ENCODE results near the gene ENOX1.

ENOX1 gene

GRCh38 chr13:43286751-43287150 lies 500.0 kb downstream of the ENOX1 start:
- ChIA-PET POLR2A (no interaction called here), CTCF (interaction anchor here (0.7 kb wide), 1 partner anchor 403 kb away, joined by 3 read pairs; no protein-coding TSS in a partner anchor)
- DNase-seq (ENCODE audit: extremely low spot score), result no peak
- TF ChIP-seq FOXA1 (IDR thresholded peaks at IDR 0.05) (no peak), ZNF384 (IDR thresholded peaks at IDR 0.05) (no peak), CTBP1 (IDR thresholded peaks at IDR 0.05; ENCODE audit: borderline replicate concordance) (no peak), TARDBP (IDR thresholded peaks at IDR 0.05) (no peak), HDGF (IDR thresholded peaks at IDR 0.05; ENCODE audit: borderline replicate concordance) (no peak)

GRCh38 chr13:43285933-43286597 lies 500.7 kb downstream of the ENOX1 start:
- CTCF ChIA-PET, result interaction anchor here (0.7 kb wide), 1 partner anchor 404 kb away, joined by 3 read pairs; no protein-coding TSS in a partner anchor
- POLR2A ChIA-PET, result no interaction called here
- no peak for DNase-seq (ENCODE audit: extremely low spot score)
- TF ChIP-seq FOXK2 (IDR thresholded peaks at IDR 0.05) (no peak), CTBP1 (IDR thresholded peaks at IDR 0.05; ENCODE audit: borderline replicate concordance) (no peak), L3MBTL2 (conservative IDR thresholded peaks at IDR 0.05) (no peak), ZNF384 (IDR thresholded peaks at IDR 0.05) (no peak), SP1 (IDR thresholded peaks at IDR 0.05) (no peak), LEF1 (IDR thresholded peaks at IDR 0.05; ENCODE audit: borderline replicate concordance) (no peak), BHLHE40 (IDR thresholded peaks at IDR 0.05; ENCODE audit: borderline replicate concordance) (no peak), TARDBP (IDR thresholded peaks at IDR 0.05) (no peak), SUZ12 (IDR thresholded peaks at IDR 0.05) (no peak), FOXM1 (IDR thresholded peaks at IDR 0.05; ENCODE audit: borderline replicate concordance) (no peak), ARNT (IDR thresholded peaks at IDR 0.05) (no peak), HDGF (IDR thresholded peaks at IDR 0.05; ENCODE audit: borderline replicate concordance) (no peak), FOXA1 (IDR thresholded peaks at IDR 0.05) (no peak), PKNOX1 (IDR thresholded peaks at IDR 0.05) (no peak), ELF4 (IDR thresholded peaks at IDR 0.05) (no peak), NFRKB (IDR thresholded peaks at IDR 0.05) (no peak)

GRCh38 chr13:43284162-43284561 lies 502.6 kb downstream of the ENOX1 start:
- DNase-seq (ENCODE audit: extremely low spot score), result no peak
- ChIA-PET CTCF (no interaction called here), POLR2A (interaction anchor here (0.6 kb wide), 1 partner anchor 9 kb away, joined by 3 read pairs; no protein-coding TSS in a partner anchor)
- TF ChIP-seq TARDBP (IDR thresholded peaks at IDR 0.05) (no peak), ZNF384 (IDR thresholded peaks at IDR 0.05) (no peak)

GRCh38 chr13:43279696-43280095 lies 507.1 kb downstream of the ENOX1 start:
- POLR2A ChIA-PET, result no interaction called here
- TF ChIP-seq HDGF (IDR thresholded peaks at IDR 0.05; ENCODE audit: borderline replicate concordance) (no peak), SP1 (IDR thresholded peaks at IDR 0.05) (no peak), ELF4 (IDR thresholded peaks at IDR 0.05) (no peak), CTBP1 (IDR thresholded peaks at IDR 0.05; ENCODE audit: borderline replicate concordance) (no peak), TARDBP (IDR thresholded peaks at IDR 0.05) (no peak), BHLHE40 (IDR thresholded peaks at IDR 0.05; ENCODE audit: borderline replicate concordance) (no peak), FOXA1 (IDR thresholded peaks at IDR 0.05) (no peak), FOXM1 (IDR thresholded peaks at IDR 0.05; ENCODE audit: borderline replicate concordance) (no peak), FOXK2 (IDR thresholded peaks at IDR 0.05) (no peak), L3MBTL2 (conservative IDR thresholded peaks at IDR 0.05) (no peak), ZNF384 (IDR thresholded peaks at IDR 0.05) (no peak), ARNT (IDR thresholded peaks at IDR 0.05) (no peak), PKNOX1 (IDR thresholded peaks at IDR 0.05) (no peak), LEF1 (IDR thresholded peaks at IDR 0.05; ENCODE audit: borderline replicate concordance) (no peak)
- no peak for DNase-seq (ENCODE audit: extremely low spot score)
- CTCF ChIA-PET, result no interaction called here

- DNase-seq (ENCODE audit: extremely low spot score), result no peak
- TF ChIP-seq FOXA1 (IDR thresholded peaks at IDR 0.05) (no peak), PKNOX1 (IDR thresholded peaks at IDR 0.05) (no peak), SUZ12 (IDR thresholded peaks at IDR 0.05) (no peak), FOXM1 (IDR thresholded peaks at IDR 0.05; ENCODE audit: borderline replicate concordance) (no peak), ELF4 (IDR thresholded peaks at IDR 0.05) (no peak), LEF1 (IDR thresholded peaks at IDR 0.05; ENCODE audit: borderline replicate concordance) (no peak), HDGF (IDR thresholded peaks at IDR 0.05; ENCODE audit: borderline replicate concordance) (no peak), NFRKB (IDR thresholded peaks at IDR 0.05) (no peak), FOXK2 (IDR thresholded peaks at IDR 0.05) (no peak), TARDBP (IDR thresholded peaks at IDR 0.05) (no peak), ARNT (IDR thresholded peaks at IDR 0.05) (no peak), SP1 (IDR thresholded peaks at IDR 0.05) (no peak), L3MBTL2 (conservative IDR thresholded peaks at IDR 0.05) (no peak)
- ChIA-PET CTCF (no interaction called here), POLR2A (no interaction called here)
These were observed 508.6 kb downstream of the ENOX1 start for GRCh38 chr13:43278127-43278526.

GRCh38 chr13:43277142-43277541 lies 509.6 kb downstream of the ENOX1 start:
- DNase-seq (ENCODE audit: extremely low spot score), result no peak
- ChIA-PET CTCF (no interaction called here), POLR2A (no interaction called here)
- TF ChIP-seq TARDBP (IDR thresholded peaks at IDR 0.05) (no peak), FOXA1 (IDR thresholded peaks at IDR 0.05) (no peak), ZNF384 (IDR thresholded peaks at IDR 0.05) (no peak), BHLHE40 (IDR thresholded peaks at IDR 0.05; ENCODE audit: borderline replicate concordance) (no peak), FOXK2 (IDR thresholded peaks at IDR 0.05) (no peak), ELF4 (IDR thresholded peaks at IDR 0.05) (no peak), SUZ12 (IDR thresholded peaks at IDR 0.05) (no peak), PKNOX1 (IDR thresholded peaks at IDR 0.05) (no peak), HDGF (IDR thresholded peaks at IDR 0.05; ENCODE audit: borderline replicate concordance) (no peak), CTBP1 (IDR thresholded peaks at IDR 0.05; ENCODE audit: borderline replicate concordance) (no peak), SP1 (IDR thresholded peaks at IDR 0.05) (no peak), FOXM1 (IDR thresholded peaks at IDR 0.05; ENCODE audit: borderline replicate concordance) (no peak), LEF1 (IDR thresholded peaks at IDR 0.05; ENCODE audit: borderline replicate concordance) (no peak), NFRKB (IDR thresholded peaks at IDR 0.05) (no peak)
